ENCODE data around the gene PRKACA.
A peak's percentile ranks its signal among the peaks of the same experiment; 100 is the strongest.
"Not testable (repeated sequence)": the region's sequence is repeated elsewhere in the genome, so short reads cannot be mapped to it uniquely, and the experiment has no call there.

Gene PRKACA

GRCh38 chr19:14048443-14049153 lies 69.0 kb downstream of the PRKACA start:
- peak; percentile 60 to 79 (median 63) for DNase-seq (ENCODE audit: low read depth in 3 of 3)

GRCh38 chr19:14047866-14048265 lies 69.7 kb downstream of the PRKACA start:
- DNase-seq (ENCODE audit: low read depth in 3 of 3), result not testable (repeated sequence)

- DNase-seq (ENCODE audit: low read depth in 3 of 3), result not testable (repeated sequence)
Measured at GRCh38 chr19:14042659-14043608, 74.6 kb downstream of the PRKACA start.
